BE2C (cell line): ENCODE data around the gene MED15.
A peak's percentile ranks its signal among the peaks of the same experiment; 100 is the strongest.

Experiments
- DNase-seq: peaks from one replicate; pipeline ENCODE4 v3.0.0-alpha.2; 2020
- H3K27me3 ChIP-seq: fragments of 250-450 bp; sonication (Bioruptor Pico); 2 replicates; pipeline ENCODE4 v1.5.1; 2020; ENCODE audit warnings: mild to moderate bottlenecking
- H3K36me3 ChIP-seq: fragments of 250-450 bp; sonication (Bioruptor Pico); 2 replicates; pipeline ENCODE4 v1.5.1; 2020; ENCODE audit warnings: mild to moderate bottlenecking
- H3K4me1 ChIP-seq: fragments of 250-450 bp; sonication (Bioruptor Pico); 2 replicates; pipeline ENCODE4 v1.5.1; 2020
- H3K4me3 ChIP-seq: 2 replicates; pipeline ENCODE4 v1.5.1; 2011; ENCODE audit warnings: low read depth, low read length
- H3K9me3 ChIP-seq: fragments of 250-450 bp; sonication (Bioruptor Pico); 2 replicates; pipeline ENCODE4 v1.5.1; 2020
- CTCF ChIP-seq: IDR thresholded peaks from 2 replicates; pipeline ENCODE4 v1.5.1; 2012; ENCODE audit warnings: mild to moderate bottlenecking, low read depth, low read length

The MED15 gene

GRCh38 chr22:20508815-20509271 is 1.4 kb downstream of the MED15 start:
- Histone ChIP-seq H3K9me3 (no peaks in the 10 kb centered on the region), H3K36me3 (peaks cover 6% of the 10 kb centered on the region), H3K4me3 (peak overlapping the region; percentile 100), H3K4me1 (peaks cover 12% of the 10 kb centered on the region), H3K27me3 (no peaks in the 10 kb centered on the region)
- DNase-seq: no peak
- TF ChIP-seq CTCF: no peak

GRCh38 chr22:20509344-20510047 is 2.1 kb downstream of the MED15 start:
- peaks cover 5% of the 10 kb centered on the region for H3K4me1 ChIP-seq
- H3K4me3 ChIP-seq: peak overlapping the region; percentile 100
- no peak for TF ChIP-seq CTCF
- no peak for DNase-seq
- H3K36me3 ChIP-seq: peaks cover 9% of the 10 kb centered on the region
- no peaks in the 10 kb centered on the region for H3K9me3 ChIP-seq
- no peaks in the 10 kb centered on the region for H3K27me3 ChIP-seq

GRCh38 chr22:20510811-20511577 is 3.6 kb downstream of the MED15 start:
- H3K9me3 ChIP-seq: no peaks in the 10 kb centered on the region
- H3K36me3 ChIP-seq: peaks cover 9% of the 10 kb centered on the region
- no peak overlapping the region for H3K4me3 ChIP-seq
- no peak for TF ChIP-seq CTCF
- peaks cover 4% of the 10 kb centered on the region for H3K4me1 ChIP-seq
- no peak for DNase-seq
- H3K27me3 ChIP-seq: no peaks in the 10 kb centered on the region

GRCh38 chr22:20511578-20512229 is 4.3 kb downstream of the MED15 start:
- H3K27me3 ChIP-seq: no peaks in the 10 kb centered on the region
- H3K4me1 ChIP-seq: peaks cover 2% of the 10 kb centered on the region
- TF ChIP-seq CTCF: no peak
- DNase-seq: no peak
- H3K4me3 ChIP-seq: no peak overlapping the region
- H3K9me3 ChIP-seq: no peaks in the 10 kb centered on the region
- H3K36me3 ChIP-seq: peaks cover 9% of the 10 kb centered on the region

GRCh38 chr22:20514658-20515406 is 7.4 kb downstream of the MED15 start:
- H3K9me3 ChIP-seq: no peaks in the 10 kb centered on the region
- DNase-seq: no peak
- H3K4me1 ChIP-seq: no peaks in the 10 kb centered on the region
- no peak for TF ChIP-seq CTCF
- H3K4me3 ChIP-seq: no peak overlapping the region
- H3K36me3 ChIP-seq: peaks cover 15% of the 10 kb centered on the region
- H3K27me3 ChIP-seq: no peaks in the 10 kb centered on the region
